Urothelium cell line (cell line): Measurements from ENCODE around the gene MYOZ1.
"Not testable (repeated sequence)": the region's sequence is repeated elsewhere in the genome, so short reads cannot be mapped to it uniquely, and the experiment has no call there.

ENCODE experiments used
- DNase-seq: peaks from one replicate; pipeline ENCODE4 v3.0.0; 2011; ENCODE audit warnings: low spot score, mixed read lengths
- FAIRE-seq: peaks from 2 replicates; lab custom pipeline; 2011; peaks lifted over from hg19 to GRCh38; lab: Jason Lieb, UNC

Gene MYOZ1, protein sequence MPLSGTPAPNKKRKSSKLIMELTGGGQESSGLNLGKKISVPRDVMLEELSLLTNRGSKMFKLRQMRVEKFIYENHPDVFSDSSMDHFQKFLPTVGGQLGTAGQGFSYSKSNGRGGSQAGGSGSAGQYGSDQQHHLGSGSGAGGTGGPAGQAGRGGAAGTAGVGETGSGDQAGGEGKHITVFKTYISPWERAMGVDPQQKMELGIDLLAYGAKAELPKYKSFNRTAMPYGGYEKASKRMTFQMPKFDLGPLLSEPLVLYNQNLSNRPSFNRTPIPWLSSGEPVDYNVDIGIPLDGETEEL

DNA sequence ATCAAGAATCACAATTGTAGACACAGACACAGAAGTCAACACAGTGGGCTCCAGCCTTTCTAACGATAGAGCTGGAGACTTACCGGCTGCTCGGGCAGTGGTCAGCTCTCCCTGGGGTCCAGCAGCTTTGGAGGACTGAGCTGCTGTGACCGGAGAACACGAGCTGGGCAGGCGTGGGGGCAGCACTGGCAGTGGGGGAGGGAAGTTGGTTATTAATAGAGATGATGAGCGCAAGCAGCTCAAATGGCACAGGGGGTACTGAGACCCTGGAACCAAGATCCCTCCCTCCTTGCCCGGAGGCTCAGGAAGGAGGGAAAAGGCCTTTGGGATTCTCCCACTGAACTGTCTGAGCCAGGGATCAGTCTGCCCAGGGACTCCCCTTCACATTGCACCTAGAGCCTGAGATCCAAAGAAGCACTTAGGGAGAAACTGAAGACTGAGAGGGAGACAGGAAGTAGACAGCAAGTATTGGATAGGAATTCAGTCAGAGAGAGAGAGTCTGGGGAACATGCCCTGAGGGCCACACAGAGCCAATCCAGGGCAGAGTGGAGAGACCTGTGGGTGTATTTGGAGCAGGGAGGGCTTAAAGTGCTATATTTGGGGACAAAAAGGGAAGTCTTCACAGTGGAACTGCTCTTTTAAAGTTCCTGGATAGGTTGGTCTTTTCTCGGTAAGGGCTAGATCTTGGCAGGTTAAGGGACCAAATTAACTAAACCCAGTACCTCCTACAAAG is at the start of gene MYOZ1:
Gene MYOZ1, minus strand, starts transcription at position 147 of the 733 bp plus-strand sequence. CDS start 1,457 bp downstream, outside the sequence.
- DNase-seq (peak; percentile 5), FAIRE-seq (no peak)

DNA sequence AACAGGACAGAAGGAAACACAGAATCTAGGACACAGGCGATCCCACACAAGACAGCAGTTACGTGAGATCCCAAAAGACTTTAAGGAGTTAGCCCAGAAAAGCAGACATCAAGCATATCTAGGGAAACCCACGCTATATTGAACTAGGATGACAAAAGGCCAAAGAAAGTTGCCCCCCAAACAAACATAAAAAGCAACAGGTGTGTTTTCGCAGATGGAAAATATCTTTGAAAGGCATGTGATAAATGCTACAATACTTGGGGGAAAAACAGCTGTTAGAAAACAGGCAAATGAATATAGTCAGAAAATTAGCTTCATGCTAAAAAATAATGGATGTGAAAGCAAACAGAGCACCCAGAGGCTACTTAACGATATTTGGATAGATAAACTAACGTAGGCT is 49.5 kb upstream of the MYOZ1 start:
- not testable (repeated sequence) for FAIRE-seq, DNase-seq

DNA sequence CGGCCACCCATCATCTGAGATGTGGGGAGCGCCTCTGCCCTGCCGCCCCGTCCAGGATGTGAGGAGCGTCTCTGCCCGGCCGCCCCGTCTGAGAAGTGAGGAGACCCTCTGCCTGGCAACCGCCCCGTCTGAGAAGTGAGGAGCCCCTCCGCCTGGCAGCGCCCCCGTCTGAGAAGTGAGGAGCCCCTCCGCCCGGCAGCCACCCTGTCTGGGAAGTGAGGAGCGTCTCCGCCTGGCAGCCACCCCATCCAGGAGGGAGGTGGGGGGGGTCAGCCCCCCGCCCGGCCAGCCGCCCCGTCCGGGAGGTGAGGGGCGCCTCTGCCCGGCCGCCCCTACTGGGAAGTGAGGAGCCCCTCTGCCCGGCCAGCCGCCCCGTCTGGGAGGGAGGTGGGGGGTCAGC is 48.3 kb upstream of the MYOZ1 start:
- not testable (repeated sequence) for FAIRE-seq, DNase-seq

DNA sequence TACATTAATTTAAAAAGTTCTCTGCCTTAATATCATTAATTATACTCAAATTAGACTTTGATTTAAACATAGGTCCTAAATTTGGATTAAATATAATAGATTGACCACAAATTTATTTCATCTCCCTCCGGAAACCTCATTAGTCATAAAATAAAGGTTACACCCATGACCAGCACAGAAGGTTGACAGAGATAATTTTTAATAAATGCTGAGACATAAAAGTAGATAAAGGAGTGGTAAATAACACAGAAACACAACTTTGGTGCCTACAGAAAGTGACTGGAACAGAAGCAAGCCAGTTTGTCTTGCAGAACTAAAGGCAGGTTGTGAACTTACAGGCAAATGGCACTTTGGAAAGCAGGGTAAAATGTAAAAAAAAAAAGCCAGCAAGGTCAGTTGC is 46.4 kb upstream of the MYOZ1 start:
- not testable (repeated sequence) for FAIRE-seq, DNase-seq

DNA sequence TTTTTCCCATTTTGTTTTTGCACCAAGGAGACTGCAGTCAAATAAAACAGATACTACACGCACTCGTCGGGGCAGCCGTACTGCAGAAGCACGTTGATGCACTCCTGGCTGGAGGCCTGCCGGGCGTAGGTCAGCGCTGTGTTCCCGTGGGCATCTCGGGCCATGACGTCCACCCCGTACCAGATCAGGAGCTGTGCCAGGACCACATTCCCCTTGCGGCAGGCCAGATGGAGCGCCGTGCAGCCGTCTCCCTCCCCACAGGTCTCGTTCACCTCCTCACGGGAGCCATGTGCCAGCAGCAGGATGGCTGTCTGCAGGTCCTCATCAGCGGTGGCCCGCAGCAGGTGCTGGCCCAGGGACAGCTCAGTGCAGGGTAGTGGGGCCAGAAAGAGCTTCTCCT is 33.3 kb upstream of the MYOZ1 start:
- DNase-seq, FAIRE-seq: not testable (repeated sequence)

DNA sequence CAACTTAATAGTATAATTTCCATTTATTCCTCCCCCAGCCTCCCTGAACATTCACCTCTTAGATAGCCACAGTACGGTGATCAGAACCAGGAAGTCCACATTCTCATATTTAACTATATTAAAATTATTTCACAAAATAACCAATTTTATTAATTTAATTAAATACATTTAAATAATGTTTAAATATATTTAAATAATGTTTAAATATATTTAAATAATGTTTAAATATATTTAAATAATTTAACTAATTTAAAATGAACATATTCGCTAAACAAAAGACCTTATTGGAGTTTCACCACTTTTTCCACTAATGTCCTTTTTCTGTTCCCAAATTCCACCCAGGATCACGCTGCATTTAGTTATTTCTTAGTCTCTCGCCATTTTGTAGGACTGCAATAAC is 27.1 kb upstream of the MYOZ1 start:
- not testable (repeated sequence) for FAIRE-seq, DNase-seq

DNA sequence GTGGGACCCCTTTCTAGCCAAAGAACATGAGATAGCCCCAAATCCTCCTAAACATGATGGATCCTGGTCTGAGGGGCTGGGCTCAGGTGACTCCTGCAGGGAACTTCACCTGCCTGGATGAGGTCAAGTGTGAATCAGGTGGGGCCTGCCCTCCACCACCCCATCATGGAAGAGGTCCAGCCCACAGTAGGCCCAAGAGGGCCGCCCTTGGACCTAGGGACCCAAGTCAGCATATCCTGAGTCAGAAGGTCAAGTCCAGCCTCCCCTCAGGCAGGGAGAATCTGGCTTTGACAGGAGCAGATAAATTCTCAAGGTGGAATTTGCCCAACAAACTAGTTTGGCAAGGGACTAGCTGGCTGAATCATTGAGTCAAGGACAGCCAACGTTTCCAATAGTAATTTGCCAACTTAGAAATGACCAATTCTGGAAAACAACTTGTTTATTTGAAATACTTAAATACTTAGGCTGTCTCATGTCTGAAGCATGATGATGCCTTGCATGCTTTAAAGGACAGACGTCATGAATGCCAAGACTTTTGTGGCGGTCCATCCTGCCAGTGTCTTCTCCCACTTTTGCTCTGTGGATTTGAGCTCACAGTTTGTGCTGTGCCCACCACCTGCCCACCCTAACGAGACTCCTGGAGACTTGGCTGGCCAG is 25.0 kb upstream of the MYOZ1 start:
- not testable (repeated sequence) for DNase-seq, FAIRE-seq

DNA sequence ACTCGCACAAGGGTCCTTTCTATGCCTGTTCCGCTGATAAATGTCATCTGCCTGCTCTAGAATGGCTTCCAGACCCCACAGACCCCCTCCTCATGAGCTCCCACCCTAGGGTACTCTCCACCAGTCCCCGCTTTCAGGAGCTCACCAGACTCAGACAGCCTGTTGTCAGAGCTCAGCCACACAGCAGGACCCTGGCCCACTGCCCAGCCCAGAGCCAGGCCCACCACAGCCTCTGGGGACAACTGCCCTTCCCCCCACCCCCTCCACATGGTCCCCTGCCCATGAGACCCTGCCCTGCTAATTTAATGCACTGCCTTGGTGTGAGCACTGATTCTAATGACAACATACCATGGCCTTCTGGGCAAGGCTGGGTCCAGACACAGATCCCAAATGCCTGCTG is 24.3 kb upstream of the MYOZ1 start:
- FAIRE-seq, DNase-seq: not testable (repeated sequence)

DNA sequence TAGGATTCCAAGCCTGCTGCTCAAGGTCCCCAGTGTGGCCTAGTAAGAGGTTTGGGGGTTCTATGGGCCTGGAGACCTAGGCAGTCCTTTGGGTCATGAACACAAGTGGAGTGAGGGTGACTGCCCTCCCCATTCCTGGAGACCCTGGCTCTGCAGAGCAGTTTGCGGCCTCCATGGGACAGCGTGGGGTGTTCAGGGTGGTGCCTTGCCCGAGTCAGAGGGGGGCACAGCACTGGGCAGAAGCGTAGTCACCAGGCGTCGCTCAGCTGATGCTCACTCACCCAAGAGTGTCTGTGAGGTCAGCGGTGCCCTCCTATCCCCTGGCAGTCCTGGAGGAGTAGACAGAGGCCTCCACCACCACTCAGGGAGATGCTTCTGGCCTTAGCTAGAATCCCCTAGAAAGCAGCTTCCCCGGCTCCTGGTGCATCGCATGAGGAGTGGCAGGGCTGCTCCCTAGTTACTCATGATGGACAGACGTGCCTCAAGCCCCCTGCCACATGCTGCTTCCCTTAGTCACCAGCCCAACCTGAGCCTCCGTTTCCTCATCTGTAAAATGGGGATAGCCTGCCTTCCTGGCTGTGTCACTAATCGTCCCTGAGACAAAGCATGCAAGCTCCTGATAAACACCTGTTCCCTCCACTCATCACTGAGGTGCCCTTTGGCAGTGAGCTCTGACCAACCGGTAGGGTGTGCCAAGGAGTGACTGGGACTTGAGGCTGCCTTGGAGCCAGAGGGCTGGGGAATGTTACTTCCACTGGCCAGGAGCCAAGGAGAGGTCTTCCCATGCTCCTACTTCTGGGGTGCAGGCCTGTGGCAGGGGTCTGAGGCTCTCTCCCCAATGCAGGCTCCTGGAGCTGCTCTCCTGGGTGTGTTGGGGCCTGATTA is 23.1 kb upstream of the MYOZ1 start:
- FAIRE-seq, DNase-seq: not testable (repeated sequence)

DNA sequence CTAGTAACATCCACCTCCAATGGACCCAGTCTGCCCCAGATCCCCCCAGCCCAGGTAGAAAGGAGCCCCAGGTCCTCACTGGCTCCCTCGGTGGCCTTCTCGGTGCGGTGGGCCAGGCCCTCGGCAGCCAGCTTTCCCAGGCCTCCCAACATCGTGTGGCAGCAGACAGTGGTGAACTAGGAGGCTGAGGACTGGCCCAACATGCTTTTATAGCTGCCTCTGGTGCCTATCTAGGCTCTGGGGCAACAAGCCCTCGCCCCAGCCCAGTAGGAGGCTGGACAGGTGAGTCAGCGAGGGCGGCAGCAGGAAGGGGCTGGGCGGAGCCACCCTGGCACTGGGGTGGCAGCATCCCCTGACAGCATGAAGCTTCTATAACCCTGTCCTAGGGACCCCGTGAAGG is 22.3 kb upstream of the MYOZ1 start:
- not testable (repeated sequence) for DNase-seq, FAIRE-seq

DNA sequence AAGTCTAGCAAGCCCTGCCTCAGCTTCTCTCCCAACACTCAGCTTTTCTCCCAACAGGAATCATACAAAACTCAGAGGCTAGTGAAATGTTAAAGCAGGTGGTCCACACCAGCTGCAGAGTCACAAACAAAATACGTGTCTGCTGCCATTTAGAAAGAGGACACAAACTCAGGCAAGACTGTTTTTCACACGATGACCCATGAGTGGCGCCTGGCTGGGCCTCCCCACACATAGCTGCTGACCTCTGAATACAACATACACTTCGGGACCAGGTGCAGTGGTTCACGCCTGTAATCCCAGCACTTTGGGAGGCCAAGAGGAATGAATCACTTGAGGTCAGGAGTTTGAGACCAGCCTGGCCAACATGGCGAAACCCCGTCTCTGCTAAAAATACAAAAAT is 21.4 kb upstream of the MYOZ1 start:
- FAIRE-seq: not testable (repeated sequence)

DNA sequence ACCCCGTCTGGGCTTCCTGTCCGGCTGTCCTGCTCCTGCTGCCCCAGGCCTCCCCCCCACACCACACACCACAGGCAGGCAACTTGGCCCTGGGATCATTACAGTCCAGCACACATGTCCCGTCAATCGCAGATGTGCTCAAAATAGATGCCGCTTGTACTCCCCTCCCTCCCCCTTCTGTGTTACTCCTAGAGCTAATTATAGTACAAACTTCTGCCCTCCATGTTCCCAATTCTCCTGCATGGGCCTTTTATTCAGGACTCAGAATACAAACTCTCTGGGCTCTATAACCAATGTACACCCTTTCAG is 14.7 kb upstream of the MYOZ1 start, which contains the start of gene SYNPO2L:
Gene SYNPO2L, minus strand, starts transcription at position 40 of the 309 bp plus-strand sequence. CDS start 107 bp downstream, outside the sequence.
- DNase-seq: no peak
- FAIRE-seq: no peak

More for the DNA sequence above, 21.4 kb upstream of the MYOZ1 start:
- not testable (repeated sequence) for DNase-seq

DNA sequence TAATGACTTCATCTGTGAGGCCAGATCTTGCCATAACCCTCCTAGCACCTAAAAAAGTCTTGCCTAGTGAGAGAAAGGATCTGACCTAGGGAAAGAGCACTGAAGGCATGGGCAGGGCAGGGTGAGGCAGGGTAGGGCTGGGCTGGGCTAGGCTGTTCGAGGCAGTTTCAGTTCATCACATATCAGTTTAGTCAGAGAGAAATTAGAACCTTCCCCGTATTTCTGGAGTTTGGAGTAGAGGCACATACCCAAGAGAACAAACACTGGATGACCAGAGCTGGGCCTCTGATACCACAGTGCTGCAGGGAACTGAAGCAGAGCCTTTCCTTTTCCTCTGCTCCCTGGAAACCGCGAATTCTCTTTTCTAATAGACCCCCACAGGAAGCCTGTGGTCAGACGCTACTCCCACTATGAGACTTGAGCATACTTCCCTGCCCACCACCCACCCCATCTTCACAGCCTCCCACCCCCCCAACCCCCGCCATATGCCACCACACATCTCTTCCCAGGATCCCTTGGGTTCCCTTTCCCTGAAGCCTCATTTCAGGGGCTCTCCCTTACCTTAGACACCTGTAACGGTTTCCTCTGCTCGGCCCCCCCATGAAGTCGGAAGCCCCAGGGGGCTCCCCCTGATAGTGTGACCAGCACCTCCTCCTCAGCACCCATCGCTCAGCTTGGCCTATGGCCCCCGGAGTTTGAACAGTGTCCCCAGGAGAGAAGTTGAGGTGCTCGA is 14.1 kb upstream of the MYOZ1 start:
- FAIRE-seq: no peak
- no peak for DNase-seq

DNA sequence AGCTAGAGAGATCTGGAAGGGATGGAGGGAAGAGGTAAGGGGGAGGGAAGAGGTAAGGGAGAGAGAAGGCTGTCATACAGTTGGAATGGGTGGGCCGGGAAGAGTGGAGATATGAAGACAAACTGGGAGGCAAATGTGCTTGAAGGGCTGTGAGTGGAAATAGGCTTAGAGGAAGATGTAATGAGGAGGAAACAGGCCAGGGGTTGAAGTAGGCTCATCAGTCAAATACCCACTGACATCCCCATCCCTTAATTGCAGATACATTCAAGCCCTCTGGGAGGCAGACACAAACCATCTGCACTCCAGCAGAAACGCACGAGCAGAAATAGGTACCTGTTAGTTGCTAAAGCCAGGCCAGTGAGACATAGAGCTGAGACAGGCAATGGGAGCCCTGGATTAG is 12.4 kb upstream of the MYOZ1 start:
- FAIRE-seq (no peak), DNase-seq (no peak)

DNA sequence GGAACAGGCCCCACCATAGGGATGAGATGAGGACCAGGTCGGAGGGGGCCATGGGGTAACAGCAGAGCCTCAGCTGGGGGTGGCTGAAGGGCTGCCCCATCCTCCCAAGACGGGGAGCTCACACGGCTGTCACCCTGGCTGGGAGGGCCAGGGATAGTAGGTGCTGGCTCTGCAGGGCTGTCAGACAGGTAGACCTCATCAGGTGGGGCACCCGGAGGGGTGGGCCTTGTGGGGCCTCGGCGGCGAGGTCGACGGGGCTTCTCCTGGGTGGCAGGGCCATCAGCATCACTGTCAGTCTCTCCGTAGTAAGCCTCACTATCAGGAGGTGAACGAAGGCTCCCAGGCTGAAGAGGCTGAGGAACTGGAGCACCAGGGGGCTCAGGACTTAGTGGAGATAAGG is 11.9 kb upstream of the MYOZ1 start:
- DNase-seq (no peak), FAIRE-seq (no peak)

DNA sequence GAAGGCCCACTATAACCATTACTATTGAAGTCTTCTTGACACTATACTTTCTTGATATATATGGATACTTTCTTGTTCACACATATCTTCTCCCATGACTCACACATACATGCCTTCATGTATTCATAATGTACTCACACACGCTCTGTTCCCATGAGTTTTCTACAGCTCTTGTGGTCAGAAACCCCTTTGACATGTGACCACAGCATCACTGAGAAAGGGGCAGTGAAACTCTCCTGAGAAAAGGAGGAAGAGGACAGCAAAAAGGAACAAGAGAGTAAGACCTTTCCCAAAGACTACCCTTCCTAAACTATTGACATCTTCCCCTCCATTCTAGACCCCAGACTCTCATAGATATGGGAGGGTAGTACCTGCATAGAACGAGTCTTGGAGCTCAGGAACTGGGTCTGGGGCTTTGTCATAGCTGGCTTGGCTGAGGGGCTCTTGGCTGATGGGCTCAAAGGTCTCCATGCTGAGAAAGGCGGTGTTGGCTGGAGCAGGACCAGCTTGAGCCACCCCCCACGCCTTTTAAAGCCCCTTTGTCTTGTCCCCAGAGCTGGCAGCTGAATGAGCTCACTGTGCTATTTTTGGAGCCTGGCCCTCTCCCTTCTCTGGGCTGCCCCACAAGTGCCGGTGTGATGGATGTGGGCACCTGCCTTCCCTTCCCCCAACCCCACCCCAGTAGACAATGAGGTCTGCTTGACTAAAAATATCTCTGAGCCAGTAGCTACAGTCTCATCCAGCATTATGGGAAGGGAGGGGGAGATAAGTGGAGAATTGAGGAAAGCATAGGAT is 9.5 kb upstream of the MYOZ1 start:
- FAIRE-seq: no peak
- no peak for DNase-seq

DNA sequence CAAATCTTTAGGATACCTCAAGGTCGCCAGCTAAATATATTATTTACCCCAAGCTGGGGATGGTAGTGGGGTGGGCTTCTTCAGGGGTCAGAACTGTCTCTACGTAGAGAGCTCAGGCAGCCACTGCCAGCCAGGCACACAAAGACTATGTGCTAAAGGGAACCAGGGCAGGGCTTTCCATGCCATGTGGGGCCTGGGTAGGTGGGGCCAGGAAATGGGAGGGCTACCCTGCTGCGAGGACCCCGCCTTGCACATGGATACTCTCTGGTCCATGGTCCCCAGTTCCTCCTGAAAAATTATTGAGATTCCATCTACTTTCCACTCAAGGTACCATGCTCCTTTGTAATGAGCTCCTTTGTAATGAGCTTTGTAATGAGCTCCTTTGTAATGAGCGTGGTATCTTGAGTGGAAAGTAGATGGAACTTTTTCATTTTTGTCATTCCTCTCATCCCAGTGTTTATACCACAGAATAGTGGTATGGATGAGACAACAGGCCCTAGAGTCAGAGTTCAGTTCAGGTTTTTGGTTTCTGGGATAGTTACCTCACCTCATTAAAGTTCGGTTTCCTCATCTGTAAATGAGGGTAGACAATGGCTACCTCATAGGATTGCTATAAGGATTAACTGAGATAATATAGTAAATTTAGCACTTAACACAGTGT is 8.7 kb upstream of the MYOZ1 start:
- FAIRE-seq: no peak

DNA sequence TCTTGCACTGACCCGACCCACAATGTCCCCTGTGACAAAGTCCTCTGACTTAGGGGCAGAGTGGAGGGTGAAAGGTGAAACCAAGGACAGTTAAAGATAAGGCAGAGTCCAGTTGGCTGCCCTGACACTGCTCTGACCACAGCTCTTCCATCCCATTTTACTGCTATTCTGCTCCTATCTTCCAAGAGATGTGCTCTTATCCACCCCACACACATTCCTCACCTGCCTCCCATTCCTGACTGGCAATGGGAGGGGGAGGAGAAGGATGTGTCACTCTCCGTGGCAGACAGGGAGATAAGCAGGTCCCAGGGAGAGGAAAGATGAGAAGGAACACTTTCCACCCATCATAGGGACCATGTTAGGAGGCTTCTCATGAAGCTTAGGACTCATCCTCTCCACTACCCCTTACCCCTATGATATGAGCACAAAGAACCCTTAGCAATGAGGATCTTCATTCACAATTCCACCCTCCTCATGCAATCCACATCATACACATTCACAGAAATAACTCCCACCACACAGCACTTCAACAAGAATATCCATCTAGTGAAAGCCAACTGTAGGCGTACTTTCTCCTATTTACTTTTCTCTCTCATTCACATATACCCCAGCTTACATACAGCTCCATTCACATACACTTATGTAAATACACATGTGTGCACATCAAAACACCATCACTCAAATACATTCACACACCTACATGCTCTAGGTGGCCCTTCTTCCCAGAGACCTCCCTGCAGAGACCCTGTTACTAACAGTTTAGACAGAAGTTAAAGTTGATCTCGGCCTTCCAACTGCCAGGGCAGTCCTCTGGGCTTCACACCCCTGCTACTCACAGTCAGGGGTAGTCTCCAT is 7.9 kb upstream of the MYOZ1 start:
- FAIRE-seq (peak; percentile 66), DNase-seq (peak; percentile 72)

More for the DNA sequence above, 8.7 kb upstream of the MYOZ1 start:
- DNase-seq: no peak
